ENCODE data around the gene NDUFS5.

DNA sequence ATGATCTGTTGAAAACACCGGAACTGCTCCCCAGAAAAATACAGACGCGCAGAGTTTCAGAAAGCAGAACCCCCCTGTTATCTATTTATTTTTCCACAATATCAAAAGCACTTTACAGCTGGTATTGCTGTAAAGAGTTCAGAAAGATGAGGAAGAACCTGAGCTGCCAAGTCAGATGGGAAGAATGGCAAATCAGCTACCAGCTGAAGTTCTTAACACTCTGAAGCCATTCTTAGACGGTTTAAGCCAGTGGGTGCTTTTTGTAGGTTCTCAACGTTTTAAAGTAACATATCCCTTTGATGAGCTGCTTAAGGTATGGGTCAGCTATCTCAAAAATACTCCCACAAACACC, 35.8 kb upstream of the NDUFS5 start:
- no peak for TF ChIP-seq CTCF (IDR thresholded peaks at IDR 0.05; ENCODE audit: low read depth, low read length)
- TF ChIP-seq EZH2phosphoT487 (IDR thresholded peaks at IDR 0.05; ENCODE audit: low read depth), result no peak

All from OCI-LY3 (cell line).